K562 (cell line): Measurements from ENCODE around the gene SDK1. TPM values are rescaled to one million over a fixed set of nuclear protein-coding genes. Genes with fewer than 3 reads are reported as not detected.

ENCODE experiments used
- ATAC-seq: fragments of 200-7000 bp; cut with Tn5 transposase; 3 replicates; pipeline ENCODE4 v1.9.1; 2020; ENCODE audit warnings: moderate library complexity
- BruUV-seq: library from RNA; stranded (reverse); fragments of 400-500 nt; replicated peaks from 2 replicates; lab custom pipeline; 2021; lab: Mats Ljungman, UMichigan
- CTCF ChIA-PET: fragments of 300-600 bp; formaldehyde crosslinking; extraction: SDS; loops from one replicate; lab custom pipeline; 2021; ENCODE audit warnings: low intra/inter-chr PET ratio; lab: Yijun Ruan, JAX
- POLR2A ChIA-PET: fragments of 300-600, 350-650 bp; sonication (Branson Sonifier 250); formaldehyde crosslinking; extraction: SDS; loops from one replicate; lab custom pipeline; 2021; ENCODE audit warnings: antibody characterized with exemption, inconsistent platforms; lab: Yijun Ruan, JAX
- DNase-seq, 4 experiments: peaks; one replicate each; pipeline versions ENCODE4 v3.0.0 to v3.0.0-alpha.2; 2011 to 2018; ENCODE audit warnings: low spot score in 3 of 4, mixed read lengths in 3 of 4; ENCODE audit errors: extremely low read depth in 1 of 4
- FAIRE-seq: peaks from 2 replicates; lab custom pipeline; 2011; peaks lifted over from hg19 to GRCh38; lab: Jason Lieb, UNC
- H2AFZ ChIP-seq: 2 replicates; pipeline ENCODE4 v1.6.0; 2011; ENCODE audit warnings: low read depth, low read length, control low read depth, inconsistent platforms
- H3K27ac ChIP-seq: fragments of 200-600 bp; 3 replicates; pipeline ENCODE4 v1.8.0; 2011; ENCODE audit warnings: low read depth, mild to moderate bottlenecking, control low read depth, inconsistent platforms, low read length, moderate library complexity, mixed read lengths; ENCODE audit errors: extremely low read depth
- H3K27me3 ChIP-seq, 2 experiments: fragments of 300-600 bp in 1 of 2; 2 replicates in 1 of 2; 3 replicates in 1 of 2; pipeline versions ENCODE4 v1.6.0 to v1.8.0; 2011; ENCODE audit warnings: inconsistent platforms in 2 of 2, low read length in 2 of 2, mild to moderate bottlenecking in 1 of 2, mixed read lengths in 1 of 2, moderate library complexity in 1 of 2; ENCODE audit not compliant: control insufficient read depth in 2 of 2, insufficient read depth in 2 of 2
- H3K36me3 ChIP-seq: fragments of 300-600 bp; 3 replicates; pipeline ENCODE4 v1.8.0; 2011; ENCODE audit warnings: mild to moderate bottlenecking, low read length, inconsistent platforms; ENCODE audit not compliant: control insufficient read depth, insufficient read depth
- H3K4me1 ChIP-seq, 2 experiments: fragments of 200-600 bp in 1 of 2; replicated peaks in 1 of 2; 2 replicates in 1 of 2; 3 replicates in 1 of 2; pipeline versions ENCODE4 v1.5.1 to v1.8.0; 2011; ENCODE audit warnings: inconsistent platforms in 2 of 2, low read length in 2 of 2, mild to moderate bottlenecking in 1 of 2, mixed read lengths in 1 of 2, moderate library complexity in 1 of 2; ENCODE audit not compliant: control insufficient read depth in 2 of 2, insufficient read depth in 2 of 2
- H3K4me2 ChIP-seq: 2 replicates; pipeline ENCODE4 v1.6.1; 2011; ENCODE audit warnings: low read length, control low read depth, inconsistent platforms, mixed read lengths; ENCODE audit not compliant: insufficient read depth
- H3K4me3 ChIP-seq: fragments of 200-600 bp; sonication (generic), shearing (Covaris generic); 2 replicates; pipeline ENCODE4 v1.5.1; 2016; ENCODE audit warnings: control low read depth, inconsistent platforms
- H3K79me2 ChIP-seq: fragments of 200-600 bp; 3 replicates; pipeline ENCODE4 v1.8.0; 2011; ENCODE audit warnings: low read length, inconsistent platforms; ENCODE audit not compliant: control insufficient read depth, insufficient read depth
- H3K9ac ChIP-seq, 2 experiments: 2 replicates each; pipeline versions ENCODE4 v1.6.0 to v1.6.1; 2011; ENCODE audit warnings: low read depth in 2 of 2, low read length in 2 of 2, control low read depth in 1 of 2, inconsistent platforms in 1 of 2, mild to moderate bottlenecking in 1 of 2, mixed read lengths in 1 of 2; ENCODE audit not compliant: insufficient read depth in 1 of 2
- H3K9me1 ChIP-seq: one replicate; pipeline ENCODE4 v1.6.0; 2011; ENCODE audit warnings: inconsistent platforms, mild to moderate bottlenecking, low read length, moderate library complexity; ENCODE audit not compliant: control insufficient read depth, insufficient read depth
- H3K9me3 ChIP-seq: replicated peaks from 2 replicates; pipeline ENCODE4 v1.5.1; 2011; ENCODE audit warnings: low read depth, low read length, inconsistent platforms; ENCODE audit not compliant: control insufficient read depth, insufficient read depth
- H4K20me1 ChIP-seq: replicated peaks from 2 replicates; pipeline ENCODE4 v1.6.1; 2011; ENCODE audit warnings: low read length, inconsistent platforms, mixed read lengths; ENCODE audit not compliant: control insufficient read depth, insufficient read depth
- ETS1 ChIP-seq: conservative IDR thresholded peaks from 2 replicates; pipeline ENCODE4 v1.6.1; 2011; ENCODE audit warnings: low read depth, mild to moderate bottlenecking, low read length; ENCODE audit not compliant: control insufficient read depth
- HDGF ChIP-seq: fragments of 450-650 bp; IDR thresholded peaks from 2 replicates; pipeline ENCODE4 v1.6.1; 2016
- NFATC3 ChIP-seq: fragments of 450-650 bp; IDR thresholded peaks from 2 replicates; pipeline ENCODE4 v1.6.1; 2017; ENCODE audit warnings: mild to moderate bottlenecking
- NR2C2 ChIP-seq, 2 experiments: fragments of 200-800 bp in 1 of 2; sonication (Bioruptor generic) in 1 of 2; sonication (generic) in 1 of 2; formaldehyde crosslinking in 1 of 2; IDR thresholded peaks; 2 replicates each; pipeline versions ENCODE4 v1.6.1 to v1.8.0; 2016 to 2022; ENCODE audit warnings: mild to moderate bottlenecking in 1 of 2, missing compliant biosample characterization in 1 of 2, missing genetic modification characterization in 1 of 2, missing genetic modification reagents in 1 of 2
- RBFOX2 ChIP-seq: fragments of 200-400 bp; formaldehyde crosslinking; IDR thresholded peaks from 2 replicates; pipeline ENCODE4 v1.6.1; 2017; ENCODE audit warnings: low read depth, mild to moderate bottlenecking, low read length, moderate library complexity
- TAF9B ChIP-seq: fragments of 450-650 bp; IDR thresholded peaks from 2 replicates; pipeline ENCODE4 v1.6.1; 2018; ENCODE audit warnings: mild to moderate bottlenecking; ENCODE audit not compliant: partially characterized antibody
- ZNF165 ChIP-seq: fragments of 250-450 bp; sonication (Bioruptor Pico); IDR thresholded peaks from 2 replicates; pipeline ENCODE4 v1.4.0; 2020; ENCODE audit warnings: borderline replicate concordance
- ZNF41 ChIP-seq: fragments of 250-450 bp; sonication (Bioruptor Pico); conservative IDR thresholded peaks from 2 replicates; pipeline ENCODE4 v1.4.0; 2020; ENCODE audit warnings: mild to moderate bottlenecking
- ZNF699 ChIP-seq: fragments of 250-450 bp; sonication (Bioruptor Pico); IDR thresholded peaks from 2 replicates; pipeline ENCODE4 v1.8.0; 2021; ENCODE audit warnings: mild to moderate bottlenecking, moderate library complexity; ENCODE audit not compliant: insufficient replicate concordance
- ZNF764 ChIP-seq: fragments of 250-450 bp; sonication (Bioruptor Pico); IDR thresholded peaks from 2 replicates; pipeline ENCODE4 v1.4.0; 2020; ENCODE audit warnings: low read depth, mild to moderate bottlenecking, moderate library complexity
- WGBS: fragments of 100-300 bp; shearing (Covaris generic); methylation state at CpG from one replicate; pipeline ENCODE4 v1.1.6; 2016; ENCODE audit warnings: low coverage, mixed read lengths; ENCODE audit not compliant: insufficient coverage; ENCODE audit errors: missing lambda C conversion rate; 5-methylcytosine and 5-hydroxymethylcytosine counted together
- in situ Hi-C: fragments of 300-500 bp; cut with MboI; formaldehyde crosslinking; loops from 4 replicates; pipeline ENCODE4 v1.15.0; 2018; ENCODE audit warnings: inconsistent platforms, mixed read lengths
- intact Hi-C: fragments of 100-400 bp; cut with micrococcal nuclease; formaldehyde crosslinking; loops from 2 replicates; pipeline ENCODE4 v1.14.2; 2022
- polyA plus RNA-seq, 8 experiments: library from polyadenylated mRNA; depleted of rRNA in 4 of 8; stranded (reverse) in 5 of 8; unstranded in 3 of 8; fragments of >200 nt; fragmentation: Nextera tagmentation in 2 of 8; fragmentation: Illumina TruSeq in 1 of 8; extraction: Ambion mirVana in 2 of 8; extraction: Trizol in 1 of 8; gene quantifications; 2 replicates each; pipeline versions ENCODE4 v1.2.1 to v1.2.3, GENCODE V29; 2011 to 2014; ENCODE audit warnings: inconsistent platforms in 1 of 8, missing spikeins in 1 of 8
- total RNA-seq, 7 experiments: library from RNA; depleted of rRNA in 6 of 7; stranded (reverse); fragments of >200 nt in 6 of 7; fragmentation: Illumina TruSeq in 2 of 7; extraction: Trizol in 2 of 7; gene quantifications; 2 replicates each; pipeline versions ENCODE4 v1.2.1 to v1.2.3, GENCODE V29; 2011 to 2021; ENCODE audit warnings: low replicate concordance in 1 of 7

SDK1 gene
- total and polyA plus RNA-seq, 9 of the 15 experiments (the other 6 are each of a cell fraction or from before 2014, with no cell fraction given), result 0.16 TPM; not detected in 8

- Histone ChIP-seq H3K36me3 (no peaks in the 10 kb centered on the region), H3K9me1 (no peaks in the 10 kb centered on the region), H2AFZ (no peak overlapping the region), H3K9ac (no peak overlapping the region), H3K27ac (no peak overlapping the region), H3K4me1 (no peaks in the 10 kb centered on the region), H3K27me3 (peaks cover 0 to 17% of the 10 kb centered on the region in 2 experiments; a peak in 3 of 5 replicates), H3K9me3 (no peaks in the 10 kb centered on the region), H3K4me3 (no peak overlapping the region), H3K79me2 (no peaks in the 10 kb centered on the region), H4K20me1 (no peaks in the 10 kb centered on the region), H3K4me2 (no peak overlapping the region)
- POLR2A ChIA-PET, result no interaction called here
- no peak for FAIRE-seq
- intact Hi-C loops (no loop called here), in situ Hi-C loops (no loop called here)
- DNase-seq, result no peak
- ATAC-seq, result no peak
- TF ChIP-seq NFATC3 (no peak), RBFOX2 (no peak), HDGF (no peak), ETS1 (no peak), ZNF699 (no peak), ZNF165 (CRISPR knock-in tag) (no peak), ZNF41 (CRISPR knock-in tag) (no peak), TAF9B (no peak), ZNF764 (no peak), NR2C2 (CRISPR knock-in tag; IDR thresholded peaks at IDR 0.05) (no peak), NR2C2 (tag; IDR thresholded peaks at IDR 0.05) (no peak)
- WGBS, result 0% methylated on average over 3 of the region's 3 CpGs
- CTCF ChIA-PET, result no interaction called here
- BruUV-seq, result no TSS peak
Measured at GRCh38 chr7:3805151-3805550, 504.1 kb downstream of the SDK1 start.
